GM12878 (cell line): Measurements from ENCODE around the gene LGALS3BP. TPM values are rescaled to one million over a fixed set of nuclear protein-coding genes. Genes with fewer than 3 reads are reported as not detected.

Experiments used
- ATAC-seq: fragments of 200-7000 bp; cut with Tn5 transposase; 3 replicates; pipeline ENCODE4 v1.9.1; 2020; ENCODE audit warnings: mild to moderate bottlenecking, moderate library complexity
- BruUV-seq: library from RNA; stranded (reverse); fragments of 400-500 nt; replicated peaks from 2 replicates; lab custom pipeline; 2021; lab: Mats Ljungman, UMichigan
- CTCF ChIA-PET: fragments of 300-600 bp; sonication (Branson Sonifier 250); formaldehyde crosslinking; extraction: SDS; loops from one replicate; lab custom pipeline; 2021; ENCODE audit warnings: inconsistent platforms; lab: Yijun Ruan, JAX
- POLR2A ChIA-PET: fragments of 350-600 bp; formaldehyde crosslinking; extraction: SDS; loops from one replicate; lab custom pipeline; 2021; ENCODE audit warnings: inconsistent platforms; lab: Charles Lee
- RAD21 ChIA-PET: fragments of 300-600 bp; sonication (Branson Sonifier 250); formaldehyde crosslinking; loops from one replicate; lab custom pipeline; 2023; ENCODE audit warnings: antibody characterized with exemption; ENCODE audit not compliant: unreplicated experiment; lab: Charles Lee
- SMC1A ChIA-PET: fragments of 300-600 bp; sonication (Branson Sonifier 250); formaldehyde crosslinking; loops from one replicate; lab custom pipeline; 2023; ENCODE audit not compliant: unreplicated experiment, uncharacterized antibody; lab: Charles Lee
- DNase-seq: peaks from one replicate; pipeline ENCODE4 v3.0.0-alpha.2; 2011; ENCODE audit warnings: low read depth, low spot score
- FAIRE-seq: peaks from 3 replicates; lab custom pipeline; 2011; peaks lifted over from hg19 to GRCh38; lab: Jason Lieb, UNC
- H2AFZ ChIP-seq: 2 replicates; pipeline ENCODE4 v1.6.0; 2011; ENCODE audit warnings: low read depth, low read length, control low read depth; ENCODE audit not compliant: control insufficient read depth
- H3K27ac ChIP-seq: 2 replicates; pipeline ENCODE4 v1.5.1; 2011; ENCODE audit warnings: control low read depth; ENCODE audit not compliant: control insufficient read depth, insufficient read depth
- H3K27me3 ChIP-seq, 2 experiments: replicated peaks in 1 of 2; 2 replicates each; pipeline versions ENCODE4 v1.6.0 to v1.6.1; 2011; ENCODE audit warnings: low read length in 1 of 2; ENCODE audit not compliant: control insufficient read depth in 2 of 2, insufficient read depth in 2 of 2
- H3K36me3 ChIP-seq, 2 experiments: 2 replicates each; pipeline ENCODE4 v1.5.1; 2011; ENCODE audit warnings: low read length in 1 of 2; ENCODE audit not compliant: control insufficient read depth in 2 of 2, insufficient read depth in 2 of 2
- H3K4me1 ChIP-seq: 2 replicates; pipeline ENCODE4 v1.6.1; 2011; ENCODE audit warnings: mild to moderate bottlenecking, low read length, moderate library complexity, mixed read lengths; ENCODE audit not compliant: control insufficient read depth, insufficient read depth
- H3K4me2 ChIP-seq: 2 replicates; pipeline ENCODE4 v1.6.0; 2011; ENCODE audit warnings: control low read depth; ENCODE audit not compliant: control insufficient read depth, insufficient read depth
- H3K4me3 ChIP-seq: fragments of 200-600 bp; sonication (generic); 2 replicates; pipeline ENCODE4 v1.5.1; 2016
- H3K79me2 ChIP-seq: 2 replicates; pipeline ENCODE4 v1.6.0; 2011; ENCODE audit warnings: low read length; ENCODE audit not compliant: control insufficient read depth, insufficient read depth
- H3K9ac ChIP-seq: 2 replicates; pipeline ENCODE4 v1.8.0; 2011; ENCODE audit warnings: low read length, control low read depth, mixed read lengths; ENCODE audit not compliant: control insufficient read depth, insufficient read depth
- H3K9me3 ChIP-seq: replicated peaks from 3 replicates; pipeline ENCODE4 v1.5.1; 2011; ENCODE audit warnings: mild to moderate bottlenecking, low read length; ENCODE audit not compliant: control insufficient read depth, insufficient read depth
- H4K20me1 ChIP-seq: 2 replicates; pipeline ENCODE4 v1.6.0; 2011; ENCODE audit not compliant: control insufficient read depth, insufficient read depth
- HDAC2 ChIP-seq: fragments of 200-600 bp; sonication (generic); IDR thresholded peaks from 2 replicates; pipeline ENCODE4 v1.6.1; 2017
- NR2F1 ChIP-seq: fragments of 450-650 bp; conservative IDR thresholded peaks from 2 replicates; pipeline ENCODE4 v1.6.1; 2017; ENCODE audit warnings: mild to moderate bottlenecking
- PAX5 ChIP-seq: IDR thresholded peaks from 2 replicates; pipeline ENCODE4 v1.6.1; 2011; ENCODE audit warnings: low read depth, low read length, borderline replicate concordance
- POLR2AphosphoS5 ChIP-seq: IDR thresholded peaks from 2 replicates; pipeline ENCODE4 v1.6.1; 2011; ENCODE audit warnings: mild to moderate bottlenecking, low read length, inconsistent platforms
- POU2F2 ChIP-seq: IDR thresholded peaks from 3 replicates; pipeline ENCODE4 v1.6.1; 2011; ENCODE audit warnings: low read depth, mild to moderate bottlenecking, low read length, borderline replicate concordance
- SUZ12 ChIP-seq: fragments of 200-600 bp; sonication (generic); IDR thresholded peaks from one replicate; pipeline ENCODE4 v1.6.1; 2018; ENCODE audit warnings: antibody characterized with exemption, mild to moderate bottlenecking; ENCODE audit not compliant: unreplicated experiment
- YBX1 ChIP-seq: fragments of 450-650 bp; IDR thresholded peaks from 2 replicates; pipeline ENCODE4 v1.6.1; 2016; ENCODE audit warnings: antibody characterized with exemption
- YY1 ChIP-seq: IDR thresholded peaks from 2 replicates; pipeline ENCODE4 v1.6.1; 2011; ENCODE audit warnings: low read depth, mild to moderate bottlenecking, low read length
- WGBS: methylation state at CpG from one replicate; pipeline ENCODE4 v1.1.6; 2016; ENCODE audit warnings: low lambda C conversion rate; ENCODE audit not compliant: insufficient replicate concordance, insufficient coverage; ENCODE audit errors: missing lambda C conversion rate; 5-methylcytosine and 5-hydroxymethylcytosine counted together
- in situ Hi-C: fragments of 300-500 bp; cut with MboI; formaldehyde crosslinking; loops from 9 replicates; pipeline ENCODE4 v1.14.3; 2018; ENCODE audit warnings: mixed read lengths
- intact Hi-C: fragments of 100-400 bp; cut with micrococcal nuclease; formaldehyde crosslinking; loops from one replicate; pipeline ENCODE4 v1.14.2; 2022; ENCODE audit not compliant: unreplicated experiment
- polyA plus RNA-seq, 11 experiments: library from polyadenylated mRNA; depleted of rRNA in 4 of 11; unstranded in 6 of 11; stranded (reverse) in 5 of 11; fragments of >200 nt; fragmentation: Nextera tagmentation in 4 of 11; fragmentation: Illumina TruSeq in 1 of 11; extraction: Ambion mirVana in 4 of 11; extraction: Trizol in 1 of 11; gene quantifications; 1 replicate in 1 of 11; 2 replicates in 10 of 11; pipeline versions ENCODE4 v1.2.1 to v1.2.3, GENCODE V29; 2011 to 2016; ENCODE audit warnings: inconsistent platforms in 2 of 11, missing spikeins in 2 of 11, low read depth in 1 of 11
- total RNA-seq, 4 experiments: library from RNA; depleted of rRNA in 3 of 4; stranded (reverse); fragments of >200 nt in 3 of 4; fragmentation: Illumina TruSeq in 1 of 4; extraction: Trizol in 1 of 4; gene quantifications; 2 replicates each; pipeline versions ENCODE4 v1.2.1 to v1.2.3, GENCODE V29; 2013 to 2021
- TF ChIP-seq, protein P1 (sequence below): fragments of 450-650 bp; IDR thresholded peaks from 2 replicates; pipeline ENCODE4 v1.6.1; 2016; ENCODE audit warnings: mild to moderate bottlenecking
- TF ChIP-seq, protein P2 (sequence below): fragments of 450-650 bp; formaldehyde crosslinking; IDR thresholded peaks from 2 replicates; pipeline ENCODE4 v1.4.0; 2020; ENCODE audit warnings: mild to moderate bottlenecking, moderate library complexity
- TF ChIP-seq, protein P3 (sequence below): IDR thresholded peaks from 2 replicates; pipeline ENCODE4 v1.6.1; 2012; ENCODE audit warnings: improper control_type of control experiment, low read depth, low read length; ENCODE audit not compliant: insufficient replicate concordance

LGALS3BP gene
- total and polyA plus RNA-seq, 10 of the 15 experiments (the other 5 are each of a cell fraction or from before 2014, with no cell fraction given), result 0.52 to 5.2 (median 1.9) TPM

DNA sequence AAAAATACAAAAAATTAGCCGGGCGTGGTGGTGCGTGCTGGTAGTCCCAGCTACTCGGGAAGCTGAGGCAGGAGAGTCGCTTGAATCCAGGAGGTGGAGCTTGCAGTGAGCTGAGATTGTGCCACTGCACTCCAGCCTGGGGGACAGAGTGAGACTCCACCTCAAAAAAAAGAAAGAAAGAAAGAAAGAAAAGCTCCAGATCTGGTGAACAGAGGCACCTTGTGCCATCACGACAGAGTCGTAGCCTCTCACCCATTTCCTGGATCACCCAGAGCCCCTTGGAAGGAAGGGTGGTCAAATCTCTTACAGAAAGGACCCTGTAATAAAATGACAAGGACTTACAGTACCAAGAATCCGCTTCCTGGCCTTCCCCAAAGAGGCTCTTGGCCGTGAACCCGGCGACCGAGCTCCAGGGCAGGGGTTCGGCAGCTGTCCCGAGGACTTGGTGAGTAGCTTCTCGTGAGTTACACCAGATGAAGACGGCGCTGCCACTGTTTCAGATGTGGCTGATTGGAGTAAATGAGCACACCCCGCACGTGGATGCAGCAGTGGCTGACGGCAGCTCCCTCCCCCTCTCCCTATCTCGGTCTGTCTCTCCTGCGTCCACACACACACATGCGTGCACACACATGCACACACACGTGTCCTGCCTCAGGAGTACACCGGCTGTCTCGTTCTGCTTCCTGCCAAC lies 13.5 kb downstream of the LGALS3BP start:
- H3K79me2 ChIP-seq, result no peaks in the 10 kb centered on the region
- peaks cover 6% of the 10 kb centered on the region for H3K4me1 ChIP-seq
- no peak for FAIRE-seq
- DNase-seq, result no peak
- no peaks in the 10 kb centered on the region for H3K9me3 ChIP-seq
- CTCF ChIA-PET, result interaction anchor here (1.4 to 4.3 kb wide), 3 partner anchors 100 to 122 kb away, joined by 3 to 24 read pairs (median 4); no protein-coding TSS in a partner anchor
- H3K36me3 ChIP-seq, result no peaks in the 10 kb centered on the region
- H3K27me3 ChIP-seq, result no peaks in the 10 kb centered on the region
- RAD21 ChIA-PET, result interaction anchor here (0.8 kb wide), 1 partner anchor 101 kb away, joined by 3 read pairs; no protein-coding TSS in a partner anchor
- H3K4me2 ChIP-seq, result no peak overlapping the region
- TF ChIP-seq HDAC2 (no peak), YBX1 (no peak), POLR2AphosphoS5 (no peak), PAX5 (no peak), POU2F2 (no peak), NR2F1 (no peak), SUZ12 (no peak), YY1 (no peak)
- TF ChIP-seq, protein P1, sequence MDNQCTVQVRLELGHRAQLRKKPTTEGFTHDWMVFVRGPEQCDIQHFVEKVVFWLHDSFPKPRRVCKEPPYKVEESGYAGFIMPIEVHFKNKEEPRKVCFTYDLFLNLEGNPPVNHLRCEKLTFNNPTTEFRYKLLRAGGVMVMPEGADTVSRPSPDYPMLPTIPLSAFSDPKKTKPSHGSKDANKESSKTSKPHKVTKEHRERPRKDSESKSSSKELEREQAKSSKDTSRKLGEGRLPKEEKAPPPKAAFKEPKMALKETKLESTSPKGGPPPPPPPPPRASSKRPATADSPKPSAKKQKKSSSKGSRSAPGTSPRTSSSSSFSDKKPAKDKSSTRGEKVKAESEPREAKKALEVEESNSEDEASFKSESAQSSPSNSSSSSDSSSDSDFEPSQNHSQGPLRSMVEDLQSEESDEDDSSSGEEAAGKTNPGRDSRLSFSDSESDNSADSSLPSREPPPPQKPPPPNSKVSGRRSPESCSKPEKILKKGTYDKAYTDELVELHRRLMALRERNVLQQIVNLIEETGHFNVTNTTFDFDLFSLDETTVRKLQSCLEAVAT, result no peak
- TF ChIP-seq, protein P2, sequence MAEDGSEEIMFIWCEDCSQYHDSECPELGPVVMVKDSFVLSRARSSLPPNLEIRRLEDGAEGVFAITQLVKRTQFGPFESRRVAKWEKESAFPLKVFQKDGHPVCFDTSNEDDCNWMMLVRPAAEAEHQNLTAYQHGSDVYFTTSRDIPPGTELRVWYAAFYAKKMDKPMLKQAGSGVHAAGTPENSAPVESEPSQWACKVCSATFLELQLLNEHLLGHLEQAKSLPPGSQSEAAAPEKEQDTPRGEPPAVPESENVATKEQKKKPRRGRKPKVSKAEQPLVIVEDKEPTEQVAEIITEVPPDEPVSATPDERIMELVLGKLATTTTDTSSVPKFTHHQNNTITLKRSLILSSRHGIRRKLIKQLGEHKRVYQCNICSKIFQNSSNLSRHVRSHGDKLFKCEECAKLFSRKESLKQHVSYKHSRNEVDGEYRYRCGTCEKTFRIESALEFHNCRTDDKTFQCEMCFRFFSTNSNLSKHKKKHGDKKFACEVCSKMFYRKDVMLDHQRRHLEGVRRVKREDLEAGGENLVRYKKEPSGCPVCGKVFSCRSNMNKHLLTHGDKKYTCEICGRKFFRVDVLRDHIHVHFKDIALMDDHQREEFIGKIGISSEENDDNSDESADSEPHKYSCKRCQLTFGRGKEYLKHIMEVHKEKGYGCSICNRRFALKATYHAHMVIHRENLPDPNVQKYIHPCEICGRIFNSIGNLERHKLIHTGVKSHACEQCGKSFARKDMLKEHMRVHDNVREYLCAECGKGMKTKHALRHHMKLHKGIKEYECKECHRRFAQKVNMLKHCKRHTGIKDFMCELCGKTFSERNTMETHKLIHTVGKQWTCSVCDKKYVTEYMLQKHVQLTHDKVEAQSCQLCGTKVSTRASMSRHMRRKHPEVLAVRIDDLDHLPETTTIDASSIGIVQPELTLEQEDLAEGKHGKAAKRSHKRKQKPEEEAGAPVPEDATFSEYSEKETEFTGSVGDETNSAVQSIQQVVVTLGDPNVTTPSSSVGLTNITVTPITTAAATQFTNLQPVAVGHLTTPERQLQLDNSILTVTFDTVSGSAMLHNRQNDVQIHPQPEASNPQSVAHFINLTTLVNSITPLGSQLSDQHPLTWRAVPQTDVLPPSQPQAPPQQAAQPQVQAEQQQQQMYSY, result no peak
- TF ChIP-seq, protein P3, sequence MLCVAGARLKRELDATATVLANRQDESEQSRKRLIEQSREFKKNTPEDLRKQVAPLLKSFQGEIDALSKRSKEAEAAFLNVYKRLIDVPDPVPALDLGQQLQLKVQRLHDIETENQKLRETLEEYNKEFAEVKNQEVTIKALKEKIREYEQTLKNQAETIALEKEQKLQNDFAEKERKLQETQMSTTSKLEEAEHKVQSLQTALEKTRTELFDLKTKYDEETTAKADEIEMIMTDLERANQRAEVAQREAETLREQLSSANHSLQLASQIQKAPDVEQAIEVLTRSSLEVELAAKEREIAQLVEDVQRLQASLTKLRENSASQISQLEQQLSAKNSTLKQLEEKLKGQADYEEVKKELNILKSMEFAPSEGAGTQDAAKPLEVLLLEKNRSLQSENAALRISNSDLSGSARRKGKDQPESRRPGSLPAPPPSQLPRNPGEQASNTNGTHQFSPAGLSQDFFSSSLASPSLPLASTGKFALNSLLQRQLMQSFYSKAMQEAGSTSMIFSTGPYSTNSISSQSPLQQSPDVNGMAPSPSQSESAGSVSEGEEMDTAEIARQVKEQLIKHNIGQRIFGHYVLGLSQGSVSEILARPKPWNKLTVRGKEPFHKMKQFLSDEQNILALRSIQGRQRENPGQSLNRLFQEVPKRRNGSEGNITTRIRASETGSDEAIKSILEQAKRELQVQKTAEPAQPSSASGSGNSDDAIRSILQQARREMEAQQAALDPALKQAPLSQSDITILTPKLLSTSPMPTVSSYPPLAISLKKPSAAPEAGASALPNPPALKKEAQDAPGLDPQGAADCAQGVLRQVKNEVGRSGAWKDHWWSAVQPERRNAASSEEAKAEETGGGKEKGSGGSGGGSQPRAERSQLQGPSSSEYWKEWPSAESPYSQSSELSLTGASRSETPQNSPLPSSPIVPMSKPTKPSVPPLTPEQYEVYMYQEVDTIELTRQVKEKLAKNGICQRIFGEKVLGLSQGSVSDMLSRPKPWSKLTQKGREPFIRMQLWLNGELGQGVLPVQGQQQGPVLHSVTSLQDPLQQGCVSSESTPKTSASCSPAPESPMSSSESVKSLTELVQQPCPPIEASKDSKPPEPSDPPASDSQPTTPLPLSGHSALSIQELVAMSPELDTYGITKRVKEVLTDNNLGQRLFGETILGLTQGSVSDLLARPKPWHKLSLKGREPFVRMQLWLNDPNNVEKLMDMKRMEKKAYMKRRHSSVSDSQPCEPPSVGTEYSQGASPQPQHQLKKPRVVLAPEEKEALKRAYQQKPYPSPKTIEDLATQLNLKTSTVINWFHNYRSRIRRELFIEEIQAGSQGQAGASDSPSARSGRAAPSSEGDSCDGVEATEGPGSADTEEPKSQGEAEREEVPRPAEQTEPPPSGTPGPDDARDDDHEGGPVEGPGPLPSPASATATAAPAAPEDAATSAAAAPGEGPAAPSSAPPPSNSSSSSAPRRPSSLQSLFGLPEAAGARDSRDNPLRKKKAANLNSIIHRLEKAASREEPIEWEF, result no peak
- ATAC-seq, result no peak
- H3K9ac ChIP-seq, result no peak overlapping the region
- SMC1A ChIA-PET, result interaction anchor here (1.5 kb wide), 1 partner anchor 469 kb away, joined by 4 read pairs; no protein-coding TSS in a partner anchor
- H2AFZ ChIP-seq, result no peak overlapping the region
- no peak overlapping the region for H3K4me3 ChIP-seq
- WGBS, result 62% methylated on average over 26 of the region's 26 CpGs
- intact Hi-C loops (no loop called here), in situ Hi-C loops (loop anchor here (5.0 kb wide), 1 partner anchor 104 kb away; no protein-coding TSS in a partner anchor)
- POLR2A ChIA-PET, result no interaction called here
- no peaks in the 10 kb centered on the region; the same call in 1 of the 2 replicates for H4K20me1 ChIP-seq
- no peak overlapping the region for H3K27ac ChIP-seq
- BruUV-seq, result no TSS peak
